Astrocyte of the spinal cord (primary cell): ENCODE measurements around the gene ANKRD31.
"Not testable (repeated sequence)": the region's sequence is repeated elsewhere in the genome, so short reads cannot be mapped to it uniquely, and the experiment has no call there.

Experiments
- DNase-seq: peaks from one replicate; pipeline ENCODE4 v3.0.0; 2011; ENCODE audit warnings: low read depth, low spot score
- H3K4me3 ChIP-seq: 2 replicates; pipeline ENCODE4 v1.5.1; 2011; ENCODE audit warnings: low read depth, mild to moderate bottlenecking, low read length, moderate library complexity
- in situ Hi-C: cut with HindIII; loops from 2 replicates; pipeline ENCODE4 v1.10.0; 2017; ENCODE audit warnings: low sequenced_read_pairs
- TF ChIP-seq, protein P1 (sequence below): IDR thresholded peaks from 2 replicates; pipeline ENCODE4 v1.5.1; 2012; ENCODE audit warnings: low read depth, mild to moderate bottlenecking, low read length, inconsistent platforms

The ANKRD31 gene

DNA sequence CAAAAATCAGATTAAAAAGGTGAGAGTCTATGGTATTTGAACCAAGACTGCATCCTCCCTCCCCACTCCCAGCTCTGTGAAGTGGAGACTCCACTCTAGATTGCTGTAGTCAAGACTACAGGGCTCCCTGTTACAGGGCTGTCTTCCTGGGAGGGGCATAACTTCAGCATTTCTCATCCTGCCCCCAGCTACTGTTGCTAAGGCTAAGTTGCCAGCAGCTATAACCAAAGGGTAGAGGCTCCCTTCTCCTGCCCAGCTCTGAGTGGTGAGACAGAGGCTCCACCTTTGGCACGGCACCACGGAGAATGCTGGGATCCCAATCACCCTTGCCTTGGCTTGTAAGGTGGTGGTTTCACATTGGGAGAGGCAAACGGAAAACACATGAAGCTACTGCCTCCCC, 145.1 kb downstream of the ANKRD31 start:
- TF ChIP-seq, protein P1, sequence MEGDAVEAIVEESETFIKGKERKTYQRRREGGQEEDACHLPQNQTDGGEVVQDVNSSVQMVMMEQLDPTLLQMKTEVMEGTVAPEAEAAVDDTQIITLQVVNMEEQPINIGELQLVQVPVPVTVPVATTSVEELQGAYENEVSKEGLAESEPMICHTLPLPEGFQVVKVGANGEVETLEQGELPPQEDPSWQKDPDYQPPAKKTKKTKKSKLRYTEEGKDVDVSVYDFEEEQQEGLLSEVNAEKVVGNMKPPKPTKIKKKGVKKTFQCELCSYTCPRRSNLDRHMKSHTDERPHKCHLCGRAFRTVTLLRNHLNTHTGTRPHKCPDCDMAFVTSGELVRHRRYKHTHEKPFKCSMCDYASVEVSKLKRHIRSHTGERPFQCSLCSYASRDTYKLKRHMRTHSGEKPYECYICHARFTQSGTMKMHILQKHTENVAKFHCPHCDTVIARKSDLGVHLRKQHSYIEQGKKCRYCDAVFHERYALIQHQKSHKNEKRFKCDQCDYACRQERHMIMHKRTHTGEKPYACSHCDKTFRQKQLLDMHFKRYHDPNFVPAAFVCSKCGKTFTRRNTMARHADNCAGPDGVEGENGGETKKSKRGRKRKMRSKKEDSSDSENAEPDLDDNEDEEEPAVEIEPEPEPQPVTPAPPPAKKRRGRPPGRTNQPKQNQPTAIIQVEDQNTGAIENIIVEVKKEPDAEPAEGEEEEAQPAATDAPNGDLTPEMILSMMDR, result no peak
- DNase-seq, result no peak
- in situ Hi-C loops, result no loop called here
- H3K4me3 ChIP-seq, result no peak overlapping the region

DNA sequence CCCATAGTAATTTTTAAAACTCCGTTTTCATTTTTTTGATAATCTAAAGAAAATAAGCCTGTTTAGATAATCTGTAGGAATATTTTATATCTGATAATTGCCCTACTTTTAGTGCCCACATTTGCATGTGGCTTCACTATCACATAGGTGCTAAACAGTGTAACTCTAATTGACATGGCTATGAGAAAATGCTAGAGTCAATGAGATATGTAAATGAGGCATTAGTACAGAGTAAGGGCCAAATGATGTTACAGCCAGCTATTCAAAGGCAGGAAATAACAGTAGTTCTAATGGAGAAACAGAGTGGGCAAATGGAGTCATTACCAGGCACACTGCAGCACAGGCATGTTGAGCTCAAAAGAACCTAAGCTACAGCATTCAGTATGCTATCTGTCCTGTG, 147.0 kb downstream of the ANKRD31 start:
- in situ Hi-C loops, result no loop called here
- H3K4me3 ChIP-seq, result no peak overlapping the region
- TF ChIP-seq, protein P1, result no peak
- DNase-seq, result no peak

DNA sequence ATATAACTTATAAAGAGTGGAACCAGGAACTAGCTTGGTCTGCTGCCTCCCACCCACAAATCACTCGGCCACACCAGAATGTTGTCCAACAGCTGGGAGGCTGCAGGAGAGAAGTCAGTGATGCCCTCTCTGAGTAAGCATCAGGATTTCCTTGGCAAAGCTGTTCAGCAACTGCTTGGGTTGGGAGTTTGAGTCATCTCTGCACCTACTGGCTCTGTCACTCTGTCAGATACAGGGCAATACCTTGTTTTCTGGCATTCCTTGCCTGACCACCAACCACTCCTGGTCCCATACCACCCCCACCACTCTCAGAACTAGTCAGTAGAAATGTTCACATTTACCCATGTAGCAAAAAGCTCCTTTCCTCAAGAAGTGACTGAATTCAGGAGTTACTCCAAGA, 147.5 kb downstream of the ANKRD31 start:
- in situ Hi-C loops, result no loop called here
- no peak overlapping the region for H3K4me3 ChIP-seq
- DNase-seq, result no peak
- TF ChIP-seq, protein P1, result no peak

DNA sequence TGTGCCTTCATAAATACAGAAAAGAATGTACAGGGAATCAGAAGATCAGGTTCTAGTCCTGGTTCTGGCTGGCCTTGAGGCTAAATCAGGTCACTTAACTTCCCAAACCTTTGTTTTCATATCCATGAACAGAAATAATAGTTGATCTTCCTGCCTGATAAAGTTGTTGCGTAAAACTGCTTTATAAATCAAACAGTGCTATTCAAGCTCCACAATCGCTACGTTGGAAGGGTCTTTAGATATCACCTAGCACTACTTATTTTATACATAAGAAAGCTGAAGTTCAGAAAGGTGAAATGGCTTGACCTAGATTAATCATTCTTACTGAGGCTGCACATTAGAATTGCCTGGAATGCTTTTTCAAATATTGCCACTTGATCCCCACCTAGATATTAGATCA, 148.0 kb downstream of the ANKRD31 start:
- in situ Hi-C loops, result no loop called here
- no peak for DNase-seq
- TF ChIP-seq, protein P1, result no peak
- H3K4me3 ChIP-seq, result no peak overlapping the region

DNA sequence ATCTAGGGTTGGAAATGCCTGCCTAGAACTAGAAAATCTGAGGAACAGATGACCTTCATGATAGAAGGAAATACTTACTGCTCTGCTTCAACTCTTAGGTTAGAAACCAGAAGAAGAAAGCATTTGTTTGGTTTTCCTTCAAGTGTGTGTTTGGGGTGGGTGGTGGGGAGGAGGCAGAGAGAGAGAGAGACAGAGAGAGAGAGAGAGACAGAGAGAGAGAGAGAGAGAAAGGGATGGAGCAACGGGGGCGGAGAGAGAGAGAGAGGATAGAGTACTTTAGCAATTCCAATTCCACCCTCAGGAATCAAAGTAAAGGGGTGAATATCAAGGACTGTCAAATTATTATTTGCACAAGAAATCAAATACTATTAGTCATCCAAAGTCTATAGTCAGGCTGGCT, 155.2 kb downstream of the ANKRD31 start:
- TF ChIP-seq, protein P1, result no peak
- in situ Hi-C loops, result no loop called here

DNA sequence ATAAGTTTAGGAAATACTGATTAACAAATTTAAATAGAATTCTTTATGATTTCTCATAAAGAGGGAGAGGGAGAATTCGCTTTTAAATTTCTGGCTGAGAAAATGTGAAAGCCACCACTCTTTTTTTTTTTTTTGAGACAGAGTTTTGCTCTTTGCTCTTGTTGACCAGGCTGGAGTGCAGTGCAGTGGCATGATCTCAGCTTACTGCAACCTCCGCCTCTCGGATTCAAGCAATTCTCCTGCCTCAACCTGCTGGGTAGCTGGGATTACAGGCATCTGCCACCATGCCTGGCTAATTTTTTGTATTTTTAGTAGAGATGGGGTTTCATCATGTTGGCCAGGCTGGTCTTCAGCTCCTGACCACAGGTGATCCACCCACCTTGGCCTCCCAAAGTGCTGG, 157.3 kb downstream of the ANKRD31 start:
- in situ Hi-C loops, H3K4me3 ChIP-seq, DNase-seq: not testable (repeated sequence)

More for the DNA sequence above, 155.2 kb downstream of the ANKRD31 start:
- H3K4me3 ChIP-seq, result no peak overlapping the region
- no peak for DNase-seq

DNA sequence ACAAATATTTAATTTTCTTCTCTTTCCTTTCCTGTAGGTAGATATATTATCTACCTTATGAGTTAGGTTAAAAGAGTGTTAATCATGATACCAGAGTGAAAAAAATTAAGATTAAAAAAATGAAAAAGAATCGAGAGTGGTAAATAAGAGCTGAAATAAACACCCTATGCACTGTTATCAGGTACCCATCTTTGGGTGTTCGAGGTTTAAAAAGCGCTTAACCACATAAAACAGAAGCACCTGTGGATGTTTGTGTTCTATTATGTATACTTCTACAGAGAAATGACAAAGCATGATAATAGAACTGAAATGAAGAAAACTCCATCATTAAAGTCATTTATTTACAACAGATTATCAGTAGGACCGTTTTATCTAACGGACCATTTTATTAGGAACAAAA, 158.7 kb downstream of the ANKRD31 start:
- no peak for DNase-seq
- TF ChIP-seq, protein P1, result no peak
- in situ Hi-C loops, result no loop called here
- no peak overlapping the region for H3K4me3 ChIP-seq
